Measurements from ENCODE around the gene SFMBT2. TPM values are rescaled to one million over a fixed set of nuclear protein-coding genes. Genes with fewer than 3 reads are reported as not detected.

The SFMBT2 gene
- total and polyA plus RNA-seq, 10 donors, result 4.4 to 47.7 (median 34.8) TPM

- H3K4me1 ChIP-seq, result peaks cover 0 to 19% (median 0%) of the 10 kb centered on the region in 6 donors
- no peak overlapping the region for H3K4me3 ChIP-seq
- 87 to 90% (median 88%) methylated on average over 5 of the region's 5 CpGs for WGBS, 5 donors
- H3K9me3 ChIP-seq, result no peaks in the 10 kb centered on the region
- intact Hi-C loops (cut with DNase I; ENCODE audit: low total_unique reads), result no loop called here
- DNase-seq, result no peak
- TF ChIP-seq POLR2AphosphoS5 (IDR thresholded peaks at IDR 0.05) (no peak), CTCF (IDR thresholded peaks at IDR 0.05 in 8 of 11, conservative IDR thresholded peaks at IDR 0.05 in 3 of 11) (no peak), POLR2A (IDR thresholded peaks at IDR 0.05) (no peak)
- H3K27ac ChIP-seq, result no peak overlapping the region
- H3K36me3 ChIP-seq, result no peaks in the 10 kb centered on the region
- peaks cover 0 to 3% (median 0%) of the 10 kb centered on the region in 7 donors for H3K27me3 ChIP-seq (replicated peaks in 1 of 7)
Measured at GRCh38 chr10:7434378-7434777, 23.5 kb upstream of the SFMBT2 start.

- Histone ChIP-seq H3K36me3 (no peaks in the 10 kb centered on the region), H3K4me1 (peaks cover 0 to 18% (median 0%) of the 10 kb centered on the region in 6 donors), H3K27ac (no peak overlapping the region), H3K9me3 (no peaks in the 10 kb centered on the region), H3K4me3 (no peak overlapping the region), H3K27me3 (replicated peaks in 1 of 7) (no peaks in the 10 kb centered on the region)
- DNase-seq, result no peak
- intact Hi-C loops (cut with DNase I; ENCODE audit: low total_unique reads), result no loop called here
- TF ChIP-seq POLR2AphosphoS5 (IDR thresholded peaks at IDR 0.05) (no peak), CTCF (IDR thresholded peaks at IDR 0.05 in 8 of 11, conservative IDR thresholded peaks at IDR 0.05 in 3 of 11) (no peak), POLR2A (IDR thresholded peaks at IDR 0.05) (no peak)
- 88 to 95% (median 92%) methylated on average over 8 of the region's 8 CpGs for WGBS, 5 donors
Measured at GRCh38 chr10:7433861-7434260, 23.0 kb upstream of the SFMBT2 start.

- 58 to 70% (median 65%) methylated on average over 19 of the region's 19 CpGs for WGBS, 5 donors
Measured at GRCh38 chr10:7432884-7433726, 22.3 kb upstream of the SFMBT2 start.

More at GRCh38 chr10:7432884-7433726, 22.3 kb upstream of the SFMBT2 start:
- TF ChIP-seq POLR2A (IDR thresholded peaks at IDR 0.05) (no peak), POLR2AphosphoS5 (IDR thresholded peaks at IDR 0.05) (no peak), CTCF (IDR thresholded peaks at IDR 0.05 in 8 of 11, conservative IDR thresholded peaks at IDR 0.05 in 3 of 11) (no peak)
- H3K4me1 ChIP-seq, result peaks cover 0 to 11% (median 0%) of the 10 kb centered on the region in 6 donors
- H3K36me3 ChIP-seq, result no peaks in the 10 kb centered on the region
- no peaks in the 10 kb centered on the region for H3K27me3 ChIP-seq (replicated peaks in 1 of 7)
- intact Hi-C loops (cut with DNase I; ENCODE audit: low total_unique reads), result no loop called here
- DNase-seq, result no peak
- no peak overlapping the region for H3K27ac ChIP-seq
- no peak overlapping the region for H3K4me3 ChIP-seq
- no peaks in the 10 kb centered on the region for H3K9me3 ChIP-seq

Measured in spleen (tissue), 11 donors.